GM23338 (cell line): ENCODE data around the gene SLC25A18.

ENCODE experiments used
- CREB1 ChIP-seq: fragments of 250-450 bp; sonication (Bioruptor Pico); IDR thresholded peaks from 2 replicates; pipeline ENCODE4 v1.5.0; 2020; ENCODE audit warnings: low read depth, mild to moderate bottlenecking, moderate library complexity
- EZH2 ChIP-seq: fragments of 200-600 bp; sonication (generic); IDR thresholded peaks from one replicate; pipeline ENCODE4 v1.8.0; 2017; ENCODE audit warnings: antibody characterized with exemption, mild to moderate bottlenecking, low read depth; ENCODE audit not compliant: unreplicated experiment
- EZH2phosphoT487 ChIP-seq: fragments of 200-600 bp; sonication (generic); IDR thresholded peaks from one replicate; pipeline ENCODE4 v1.8.1; 2018; ENCODE audit warnings: antibody characterized with exemption; ENCODE audit not compliant: unreplicated experiment
- NANOG ChIP-seq: IDR thresholded peaks from 2 replicates; pipeline ENCODE4 v1.6.1; 2016; ENCODE audit warnings: antibody characterized with exemption, borderline replicate concordance
- POLR2AphosphoS5 ChIP-seq: IDR thresholded peaks from 2 replicates; pipeline ENCODE4 v1.6.1; 2016; ENCODE audit warnings: antibody characterized with exemption, low read depth
- ZNF114 ChIP-seq: fragments of 250-450 bp; sonication (Bioruptor Pico); IDR thresholded peaks from 2 replicates; pipeline ENCODE4 v1.5.0; 2020; ENCODE audit warnings: mild to moderate bottlenecking, moderate library complexity
- ZNF331 ChIP-seq: fragments of 250-450 bp; sonication (Bioruptor Pico); IDR thresholded peaks from 2 replicates; pipeline ENCODE4 v1.5.0; 2020; ENCODE audit warnings: low read depth, mild to moderate bottlenecking, moderate library complexity
- TF ChIP-seq, protein P1 (sequence below), 2 experiments: fragments of 200-600 bp in 1 of 2; sonication (generic) in 1 of 2; conservative IDR thresholded peaks; 2 replicates each; pipeline versions ENCODE4 v1.5.1 to v1.6.1; 2016 to 2017; ENCODE audit warnings: antibody characterized with exemption in 2 of 2, low read depth in 2 of 2, mild to moderate bottlenecking in 2 of 2, moderate library complexity in 1 of 2
- TF ChIP-seq, protein P2 (sequence below): IDR thresholded peaks from one replicate; pipeline ENCODE4 v1.6.1; 2018; ENCODE audit warnings: antibody characterized with exemption; ENCODE audit not compliant: unreplicated experiment
- TF ChIP-seq, protein P3 (sequence below): IDR thresholded peaks from 2 replicates; pipeline ENCODE4 v1.6.1; 2016; ENCODE audit warnings: antibody characterized with exemption

DNA sequence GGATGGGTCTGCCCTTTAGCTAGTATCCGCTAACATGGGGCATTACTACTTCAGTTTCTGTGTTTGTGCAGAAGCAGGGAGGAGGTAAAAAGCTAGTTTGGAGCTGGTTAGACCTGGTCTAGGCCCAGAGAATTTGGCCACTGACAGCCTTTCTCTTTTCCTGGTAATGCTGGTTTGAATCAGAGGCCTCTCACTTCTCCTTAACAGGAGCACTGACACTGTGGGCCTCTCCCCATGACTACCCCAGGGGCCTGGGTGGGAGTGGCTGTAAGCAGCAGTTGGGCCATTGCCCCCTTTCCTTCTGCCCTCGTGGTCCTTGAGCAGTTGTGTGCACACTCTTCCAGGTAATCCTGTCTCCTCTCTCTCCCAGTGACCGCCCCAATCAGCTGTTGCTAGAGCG lies 8.5 kb upstream of the SLC25A18 start:
- TF ChIP-seq, protein P1, sequence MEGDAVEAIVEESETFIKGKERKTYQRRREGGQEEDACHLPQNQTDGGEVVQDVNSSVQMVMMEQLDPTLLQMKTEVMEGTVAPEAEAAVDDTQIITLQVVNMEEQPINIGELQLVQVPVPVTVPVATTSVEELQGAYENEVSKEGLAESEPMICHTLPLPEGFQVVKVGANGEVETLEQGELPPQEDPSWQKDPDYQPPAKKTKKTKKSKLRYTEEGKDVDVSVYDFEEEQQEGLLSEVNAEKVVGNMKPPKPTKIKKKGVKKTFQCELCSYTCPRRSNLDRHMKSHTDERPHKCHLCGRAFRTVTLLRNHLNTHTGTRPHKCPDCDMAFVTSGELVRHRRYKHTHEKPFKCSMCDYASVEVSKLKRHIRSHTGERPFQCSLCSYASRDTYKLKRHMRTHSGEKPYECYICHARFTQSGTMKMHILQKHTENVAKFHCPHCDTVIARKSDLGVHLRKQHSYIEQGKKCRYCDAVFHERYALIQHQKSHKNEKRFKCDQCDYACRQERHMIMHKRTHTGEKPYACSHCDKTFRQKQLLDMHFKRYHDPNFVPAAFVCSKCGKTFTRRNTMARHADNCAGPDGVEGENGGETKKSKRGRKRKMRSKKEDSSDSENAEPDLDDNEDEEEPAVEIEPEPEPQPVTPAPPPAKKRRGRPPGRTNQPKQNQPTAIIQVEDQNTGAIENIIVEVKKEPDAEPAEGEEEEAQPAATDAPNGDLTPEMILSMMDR (conservative IDR thresholded peaks at IDR 0.05; ENCODE audit: low read depth in 2 of 2): no peak
- TF ChIP-seq POLR2AphosphoS5 (no peak), EZH2 (no peak), CREB1 (no peak), NANOG (no peak), EZH2phosphoT487 (no peak), ZNF331 (CRISPR knock-in tag) (no peak), ZNF114 (no peak)
- TF ChIP-seq, protein P2, sequence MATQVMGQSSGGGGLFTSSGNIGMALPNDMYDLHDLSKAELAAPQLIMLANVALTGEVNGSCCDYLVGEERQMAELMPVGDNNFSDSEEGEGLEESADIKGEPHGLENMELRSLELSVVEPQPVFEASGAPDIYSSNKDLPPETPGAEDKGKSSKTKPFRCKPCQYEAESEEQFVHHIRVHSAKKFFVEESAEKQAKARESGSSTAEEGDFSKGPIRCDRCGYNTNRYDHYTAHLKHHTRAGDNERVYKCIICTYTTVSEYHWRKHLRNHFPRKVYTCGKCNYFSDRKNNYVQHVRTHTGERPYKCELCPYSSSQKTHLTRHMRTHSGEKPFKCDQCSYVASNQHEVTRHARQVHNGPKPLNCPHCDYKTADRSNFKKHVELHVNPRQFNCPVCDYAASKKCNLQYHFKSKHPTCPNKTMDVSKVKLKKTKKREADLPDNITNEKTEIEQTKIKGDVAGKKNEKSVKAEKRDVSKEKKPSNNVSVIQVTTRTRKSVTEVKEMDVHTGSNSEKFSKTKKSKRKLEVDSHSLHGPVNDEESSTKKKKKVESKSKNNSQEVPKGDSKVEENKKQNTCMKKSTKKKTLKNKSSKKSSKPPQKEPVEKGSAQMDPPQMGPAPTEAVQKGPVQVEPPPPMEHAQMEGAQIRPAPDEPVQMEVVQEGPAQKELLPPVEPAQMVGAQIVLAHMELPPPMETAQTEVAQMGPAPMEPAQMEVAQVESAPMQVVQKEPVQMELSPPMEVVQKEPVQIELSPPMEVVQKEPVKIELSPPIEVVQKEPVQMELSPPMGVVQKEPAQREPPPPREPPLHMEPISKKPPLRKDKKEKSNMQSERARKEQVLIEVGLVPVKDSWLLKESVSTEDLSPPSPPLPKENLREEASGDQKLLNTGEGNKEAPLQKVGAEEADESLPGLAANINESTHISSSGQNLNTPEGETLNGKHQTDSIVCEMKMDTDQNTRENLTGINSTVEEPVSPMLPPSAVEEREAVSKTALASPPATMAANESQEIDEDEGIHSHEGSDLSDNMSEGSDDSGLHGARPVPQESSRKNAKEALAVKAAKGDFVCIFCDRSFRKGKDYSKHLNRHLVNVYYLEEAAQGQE: no peak
- TF ChIP-seq, protein P3, sequence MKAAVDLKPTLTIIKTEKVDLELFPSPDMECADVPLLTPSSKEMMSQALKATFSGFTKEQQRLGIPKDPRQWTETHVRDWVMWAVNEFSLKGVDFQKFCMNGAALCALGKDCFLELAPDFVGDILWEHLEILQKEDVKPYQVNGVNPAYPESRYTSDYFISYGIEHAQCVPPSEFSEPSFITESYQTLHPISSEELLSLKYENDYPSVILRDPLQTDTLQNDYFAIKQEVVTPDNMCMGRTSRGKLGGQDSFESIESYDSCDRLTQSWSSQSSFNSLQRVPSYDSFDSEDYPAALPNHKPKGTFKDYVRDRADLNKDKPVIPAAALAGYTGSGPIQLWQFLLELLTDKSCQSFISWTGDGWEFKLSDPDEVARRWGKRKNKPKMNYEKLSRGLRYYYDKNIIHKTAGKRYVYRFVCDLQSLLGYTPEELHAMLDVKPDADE: no peak
